ENCODE measurements around the gene CEP97. TPM values are rescaled to one million over a fixed set of nuclear protein-coding genes. Genes with fewer than 3 reads are reported as not detected.
"Not testable (repeated sequence)": the region's sequence is repeated elsewhere in the genome, so short reads cannot be mapped to it uniquely, and the experiment has no call there.

Gene CEP97
- total RNA-seq, 1 experiment from 2014 or later, result 20.6 TPM

- no peaks in the 10 kb centered on the region for H3K9me2 ChIP-seq (ENCODE audit: insufficient read depth)
- ChIA-PET CTCF (interaction anchor here (1.0 to 1.4 kb wide), 2 partner anchors 30 to 47 kb away, joined by 3 to 6 read pairs; partner anchors contain the start of gene CEP97), POLR2A (ENCODE audit: unreplicated experiment) (interaction anchor here (0.6 to 1.0 kb wide), 5 partner anchors 10 to 1075 kb away, joined by 3 to 7 read pairs (median 6); partner anchors contain the start of gene CEP97)
- H3K9me3 ChIP-seq (ENCODE audit: insufficient read depth, low read depth), result no peaks in the 10 kb centered on the region
- no peaks in the 10 kb centered on the region for H3K27me3 ChIP-seq (ENCODE audit: insufficient read depth, low read depth)
- TF ChIP-seq EZH2 (IDR thresholded peaks at IDR 0.05; ENCODE audit: low read depth) (no peak), CTCF (conservative IDR thresholded peaks at IDR 0.05) (peak; percentile 30; the same call in 1 of the 2 replicates)
- BruUV-seq (replicated peaks), result no TSS peak
- H3K79me2 ChIP-seq (ENCODE audit: low read depth), result peaks cover 56% of the 10 kb centered on the region
- peaks cover 66% of the 10 kb centered on the region for H3F3A ChIP-seq (ENCODE audit: insufficient read depth, low read depth)
- peaks cover 26% of the 10 kb centered on the region for H3K4me1 ChIP-seq (replicated peaks; ENCODE audit: insufficient read depth)
- peaks cover 39% of the 10 kb centered on the region for H4K20me1 ChIP-seq (ENCODE audit: insufficient read depth)
- peak overlapping the region; percentile 48 for H2AFZ ChIP-seq
- peak overlapping the region; percentile 40 for H3K27ac ChIP-seq
- H3K4me2 ChIP-seq, result peak overlapping the region; percentile 84
- peak overlapping the region; percentile 54 for H3K4me3 ChIP-seq
- intact Hi-C loops (cut with micrococcal nuclease; ENCODE audit: unreplicated experiment), result loop anchor here (1.0 to 5.0 kb wide), 4 partner anchors 9 to 170 kb away; partner anchors contain the start of genes CEP97, NFKBIZ, RPL24 and SENP7
- peaks cover 28% of the 10 kb centered on the region for H3K36me3 ChIP-seq (ENCODE audit: low read depth)
- DNase-seq, result no peak
These were observed 46.8 kb upstream of the CEP97 start for GRCh38 chr3:101677436-101678286.

GRCh38 chr3:101678837-101679236, 45.6 kb upstream of the CEP97 start:
- H2AFZ ChIP-seq; H3K27ac ChIP-seq; H3K4me2 ChIP-seq; DNase-seq; CTCF ChIA-PET; BruUV-seq (replicated peaks); H3K27me3 ChIP-seq (ENCODE audit: insufficient read depth, low read depth); POLR2A ChIA-PET (ENCODE audit: unreplicated experiment); H3K9me2 ChIP-seq (ENCODE audit: insufficient read depth); H3K4me3 ChIP-seq; H3K9me3 ChIP-seq (ENCODE audit: insufficient read depth, low read depth): not testable (repeated sequence)
- intact Hi-C loops (cut with micrococcal nuclease; ENCODE audit: unreplicated experiment), result loop anchor here (5.0 kb wide), 1 partner anchor 168 kb away; the partner anchor contains the start of gene NFKBIZ
- Histone ChIP-seq H3K79me2 (ENCODE audit: low read depth) (peaks cover 56% of the 10 kb centered on the region), H3K4me1 (replicated peaks; ENCODE audit: insufficient read depth) (peaks cover 38% of the 10 kb centered on the region), H3K36me3 (ENCODE audit: low read depth) (peaks cover 40% of the 10 kb centered on the region), H3F3A (ENCODE audit: insufficient read depth, low read depth) (peaks cover 77% of the 10 kb centered on the region), H4K20me1 (ENCODE audit: insufficient read depth) (peaks cover 51% of the 10 kb centered on the region)

- H3K4me2 ChIP-seq, result no peak overlapping the region
- no peak for DNase-seq
- no peaks in the 10 kb centered on the region for H3K9me3 ChIP-seq (ENCODE audit: insufficient read depth, low read depth)
- no peaks in the 10 kb centered on the region for H3K27me3 ChIP-seq (ENCODE audit: insufficient read depth, low read depth)
- H3K36me3 ChIP-seq (ENCODE audit: low read depth), result peaks cover 54% of the 10 kb centered on the region
- ChIA-PET POLR2A (ENCODE audit: unreplicated experiment) (interaction anchor here (0.7 to 0.8 kb wide), 3 partner anchors 12 to 1218 kb away, joined by 3 to 9 read pairs (median 7); no protein-coding TSS in a partner anchor), CTCF (no interaction called here)
- peaks cover 44% of the 10 kb centered on the region for H3K4me1 ChIP-seq (replicated peaks; ENCODE audit: insufficient read depth)
- peaks cover 90% of the 10 kb centered on the region for H3F3A ChIP-seq (ENCODE audit: insufficient read depth, low read depth)
- intact Hi-C loops (cut with micrococcal nuclease; ENCODE audit: unreplicated experiment), result loop anchor here (10.0 kb wide), 2 partner anchors 646 to 1186 kb away; partner anchors contain the start of gene TMEM45A
- H2AFZ ChIP-seq, result no peak overlapping the region
- TF ChIP-seq EZH2 (IDR thresholded peaks at IDR 0.05; ENCODE audit: low read depth) (no peak), CTCF (conservative IDR thresholded peaks at IDR 0.05) (no peak)
- H3K4me3 ChIP-seq, result no peak overlapping the region
- H3K79me2 ChIP-seq (ENCODE audit: low read depth), result peaks cover 56% of the 10 kb centered on the region
- BruUV-seq (replicated peaks), result no TSS peak
- no peaks in the 10 kb centered on the region for H3K9me2 ChIP-seq (ENCODE audit: insufficient read depth)
- peaks cover 58% of the 10 kb centered on the region for H4K20me1 ChIP-seq (ENCODE audit: insufficient read depth)
- peak overlapping the region; percentile 5; the same call in 1 of the 2 replicates for H3K27ac ChIP-seq
These were observed 43.9 kb upstream of the CEP97 start for GRCh38 chr3:101680466-101680865.
